ENCODE measurements around the gene DNAAF1.
"Not testable (repeated sequence)": the region's sequence is repeated elsewhere in the genome, so short reads cannot be mapped to it uniquely, and the experiment has no call there.

Gene DNAAF1

GRCh38 chr16:84212154-84212553 lies 67.0 kb downstream of the DNAAF1 start:
- no peak for DNase-seq

GRCh38 chr16:84212631-84213030 lies 67.5 kb downstream of the DNAAF1 start:
- no peak for DNase-seq

- DNase-seq = no peak
These were observed 69.5 kb downstream of the DNAAF1 start for GRCh38 chr16:84214451-84215066.

GRCh38 chr16:84215531-84215930 lies 70.4 kb downstream of the DNAAF1 start:
- DNase-seq = no peak

GRCh38 chr16:84216144-84216543 lies 71.0 kb downstream of the DNAAF1 start:
- DNase-seq = not testable (repeated sequence)

- DNase-seq = no peak
These were observed 73.2 kb downstream of the DNAAF1 start for GRCh38 chr16:84218176-84218823.

GRCh38 chr16:84218956-84219355 lies 73.8 kb downstream of the DNAAF1 start:
- no peak for DNase-seq

GRCh38 chr16:84220851-84221250 lies 75.7 kb downstream of the DNAAF1 start:
- DNase-seq = no peak

- no peak for DNase-seq
These were observed 78.3 kb downstream of the DNAAF1 start for GRCh38 chr16:84223456-84223855.

GRCh38 chr16:84224554-84224953 lies 79.4 kb downstream of the DNAAF1 start:
- no peak for DNase-seq

- no peak for DNase-seq
These were observed 80.0 kb downstream of the DNAAF1 start for GRCh38 chr16:84225126-84225525.

- no peak for DNase-seq
These were observed 80.5 kb downstream of the DNAAF1 start for GRCh38 chr16:84225571-84225970.

GRCh38 chr16:84226026-84226425 lies 80.9 kb downstream of the DNAAF1 start:
- DNase-seq = no peak

All from T-helper 1 cell (primary cell).